UCSD-AML1 (cell line): Measurements from ENCODE around the gene SPIRE1.
"Not testable (repeated sequence)": the region's sequence is repeated elsewhere in the genome, so short reads cannot be mapped to it uniquely, and the experiment has no call there.

Source experiments
- DNase-seq: peaks from one replicate; lab custom pipeline; 2025; ENCODE audit not compliant: unreplicated experiment; lab: John Stamatoyannopoulos, UW

Gene SPIRE1

DNA sequence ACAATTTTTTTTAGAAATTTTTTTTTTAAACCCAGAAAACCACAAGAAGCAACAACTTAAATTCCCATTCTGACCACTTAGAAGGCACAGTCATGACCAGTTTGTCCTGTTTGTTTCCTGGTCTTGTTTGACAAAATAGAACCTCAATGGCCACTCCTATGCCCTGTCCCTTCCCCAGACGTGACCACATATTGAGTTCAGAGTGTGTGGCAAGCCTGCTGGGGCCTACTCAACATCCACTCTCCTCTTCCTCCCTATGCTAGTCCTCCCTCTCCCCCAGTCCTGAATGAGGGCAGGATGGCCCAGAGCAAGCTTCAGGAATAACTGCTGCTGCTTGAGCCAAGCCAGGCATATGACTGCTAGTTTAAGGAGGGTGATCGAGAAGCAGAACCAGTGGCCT is 160.6 kb downstream of the SPIRE1 start:
- DNase-seq = peak; percentile 22

DNA sequence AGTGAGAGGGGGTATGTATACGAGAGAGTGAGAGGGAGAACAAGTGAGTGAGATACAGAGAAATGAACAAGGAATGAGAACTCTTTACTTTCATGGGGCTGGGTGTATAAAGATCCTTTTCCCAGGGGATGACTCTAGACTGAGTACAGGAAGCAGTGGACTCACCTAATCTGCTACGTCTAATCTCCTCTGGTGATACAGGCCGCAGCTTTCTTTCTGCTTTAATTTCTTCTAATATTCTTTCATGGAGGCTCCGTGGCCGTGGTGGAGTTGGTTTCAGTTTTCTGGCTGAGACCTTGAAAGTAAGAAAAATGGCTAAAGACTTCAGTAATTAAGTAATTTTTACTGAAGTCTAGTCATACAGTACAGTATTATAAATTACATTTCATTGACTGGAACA is 165.0 kb downstream of the SPIRE1 start:
- no peak for DNase-seq

GRCh38 chr18:12491611-12492435 is 166.1 kb downstream of the SPIRE1 start:
- DNase-seq = no peak

GRCh38 chr18:12485479-12486105 is 172.3 kb downstream of the SPIRE1 start:
- no peak for DNase-seq

DNA sequence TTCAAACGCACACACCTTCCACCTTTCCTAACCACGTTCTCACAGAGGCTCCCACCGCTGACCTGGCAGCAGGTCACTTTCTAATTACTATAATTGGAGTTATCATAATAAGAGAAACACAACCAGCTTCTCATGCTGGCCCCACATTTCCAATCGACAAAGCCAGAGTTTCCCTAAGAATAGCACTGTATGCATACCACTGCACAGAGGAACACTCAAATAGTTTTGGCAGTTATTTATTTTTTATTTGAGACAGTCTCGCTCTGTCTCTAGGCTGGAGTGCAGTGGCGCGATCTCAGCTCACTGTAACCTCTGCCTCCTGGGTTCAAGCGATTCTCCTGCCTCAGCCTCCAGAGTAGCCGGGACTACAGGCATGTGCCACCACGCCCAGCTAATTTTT is 176.0 kb downstream of the SPIRE1 start:
- DNase-seq = not testable (repeated sequence)

GRCh38 chr18:12479982-12480381 is 177.9 kb downstream of the SPIRE1 start:
- no peak for DNase-seq

GRCh38 chr18:12479536-12479935 is 178.4 kb downstream of the SPIRE1 start:
- DNase-seq = no peak

DNA sequence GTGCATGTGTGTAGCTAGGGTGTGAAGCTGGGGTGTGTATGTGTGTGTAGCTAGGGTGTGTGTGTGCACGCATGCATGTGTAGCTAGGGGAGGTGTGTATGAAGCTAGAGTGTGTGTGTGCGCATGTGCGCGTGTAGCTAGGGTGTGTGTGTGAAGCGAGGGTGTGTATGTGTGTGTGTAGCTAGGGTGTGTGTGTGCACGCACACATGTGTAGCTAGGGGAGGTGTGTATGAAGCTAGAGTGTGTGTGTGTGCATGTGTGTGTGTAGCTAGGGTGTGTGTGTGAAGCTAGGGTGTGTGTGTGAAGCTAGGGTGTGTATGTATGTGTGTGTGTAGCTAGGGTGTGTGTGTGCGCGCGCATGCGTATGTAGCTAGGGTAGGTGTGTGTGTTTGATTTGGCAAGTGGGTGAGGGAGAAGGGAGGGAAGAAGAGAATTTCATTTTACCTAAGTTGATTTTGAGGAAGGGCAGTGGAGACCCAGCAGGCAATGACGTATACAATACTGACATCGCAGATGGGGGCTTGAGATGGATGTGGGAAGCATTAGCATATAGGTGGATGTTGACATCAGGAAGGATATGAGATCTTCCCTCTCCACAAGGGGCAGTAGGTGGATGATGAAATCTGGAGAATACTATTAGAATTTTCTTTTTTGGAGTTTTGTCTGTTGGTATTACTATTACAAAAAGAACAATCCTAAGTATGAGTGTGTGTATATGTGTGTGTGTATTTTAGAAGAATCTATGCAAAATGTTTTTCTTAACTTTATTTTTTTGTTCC is 179.4 kb downstream of the SPIRE1 start:
- DNase-seq = no peak

- no peak for DNase-seq
Observed at GRCh38 chr18:12477606-12478005, 180.3 kb downstream of the SPIRE1 start.

DNA sequence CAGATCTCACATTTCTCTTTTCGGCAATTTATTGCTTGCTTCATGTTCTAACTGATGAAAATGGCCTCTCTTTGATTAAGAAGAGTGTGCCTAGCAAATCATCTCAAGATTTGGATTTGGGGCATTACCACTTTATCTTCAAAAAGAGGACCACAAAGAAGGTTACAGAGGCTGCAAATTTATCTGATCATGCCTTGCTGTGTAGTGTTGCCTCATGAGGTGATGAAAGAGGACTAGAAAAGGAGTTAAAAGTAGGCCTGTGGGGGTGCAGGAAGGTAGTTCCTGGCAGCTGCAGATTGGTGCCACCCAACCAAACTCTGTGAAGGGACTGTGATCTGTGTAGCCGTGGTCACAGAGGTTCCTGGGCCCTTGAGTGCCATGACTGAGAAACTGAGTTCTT is 181.0 kb downstream of the SPIRE1 start:
- no peak for DNase-seq

DNA sequence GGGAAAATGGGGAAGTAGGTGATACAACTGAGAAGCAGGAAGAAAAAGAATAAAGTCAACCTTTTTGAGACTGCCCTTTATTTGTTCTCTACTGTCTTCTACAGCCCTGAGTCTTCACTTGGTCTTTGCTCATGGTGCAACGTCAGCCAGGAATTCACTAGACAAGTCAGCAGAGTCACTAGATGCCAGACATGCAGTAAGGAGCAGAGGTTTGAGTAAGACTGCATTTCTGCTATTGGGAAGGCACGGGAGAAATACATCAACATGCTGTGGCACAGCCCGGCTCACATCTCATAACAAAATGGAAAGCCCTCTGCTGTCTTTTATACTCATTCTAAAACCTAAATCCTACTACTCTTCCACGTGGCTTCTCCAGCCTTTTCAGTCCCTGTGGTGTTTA is 183.0 kb downstream of the SPIRE1 start:
- DNase-seq = no peak

DNA sequence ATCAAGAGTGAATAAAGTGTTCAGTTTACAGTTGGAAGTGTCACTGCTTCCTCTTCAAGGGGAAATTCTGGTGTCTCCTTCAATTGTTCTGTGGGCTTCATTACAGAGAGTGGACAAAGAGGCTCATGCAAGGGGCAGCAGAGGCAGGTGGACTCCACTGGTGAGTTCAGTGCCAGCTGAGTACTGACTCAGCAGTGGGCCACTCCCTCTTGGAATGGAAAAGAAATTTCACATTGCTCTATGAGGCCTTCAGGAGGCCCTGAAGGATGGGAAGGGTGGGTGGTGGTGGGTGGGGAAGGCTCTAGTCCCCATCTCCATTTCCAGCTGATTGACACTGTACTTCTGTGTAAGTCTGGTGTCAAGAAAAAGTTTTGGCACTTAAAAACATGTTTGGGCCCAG is 183.8 kb downstream of the SPIRE1 start:
- no peak for DNase-seq

DNA sequence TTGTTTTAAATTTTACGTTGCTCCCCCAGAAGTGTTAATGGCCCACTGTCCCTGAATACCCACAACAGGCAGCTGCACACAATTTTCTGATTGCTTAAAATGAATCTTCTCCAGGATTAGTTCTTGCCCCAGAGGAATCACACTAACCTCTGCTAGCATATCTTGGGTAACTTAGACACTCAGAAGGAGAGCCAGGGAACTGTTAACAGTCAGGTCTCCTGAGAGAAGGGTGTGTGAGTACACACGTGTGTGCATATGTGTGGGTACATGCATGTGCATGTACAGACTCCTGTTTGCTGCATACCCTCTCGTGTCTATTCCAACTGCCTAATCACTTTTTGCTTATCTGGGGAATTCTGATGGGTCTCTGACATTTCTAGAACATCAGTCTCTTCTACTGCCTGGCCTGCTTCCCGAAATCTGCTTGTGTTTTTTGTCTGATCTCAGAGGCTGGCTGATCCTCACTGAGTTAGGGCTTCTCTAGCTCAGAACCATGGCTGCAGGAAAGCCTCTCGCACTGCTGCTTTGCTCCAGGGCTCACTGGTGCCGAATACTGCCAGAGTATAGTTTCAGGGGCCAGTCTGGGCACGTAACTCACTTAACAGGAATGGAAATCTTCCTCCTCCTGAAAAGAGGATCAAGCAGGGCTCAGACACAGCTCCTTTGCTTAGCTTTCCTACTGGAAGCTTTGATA is 187.4 kb downstream of the SPIRE1 start:
- DNase-seq = no peak

DNA sequence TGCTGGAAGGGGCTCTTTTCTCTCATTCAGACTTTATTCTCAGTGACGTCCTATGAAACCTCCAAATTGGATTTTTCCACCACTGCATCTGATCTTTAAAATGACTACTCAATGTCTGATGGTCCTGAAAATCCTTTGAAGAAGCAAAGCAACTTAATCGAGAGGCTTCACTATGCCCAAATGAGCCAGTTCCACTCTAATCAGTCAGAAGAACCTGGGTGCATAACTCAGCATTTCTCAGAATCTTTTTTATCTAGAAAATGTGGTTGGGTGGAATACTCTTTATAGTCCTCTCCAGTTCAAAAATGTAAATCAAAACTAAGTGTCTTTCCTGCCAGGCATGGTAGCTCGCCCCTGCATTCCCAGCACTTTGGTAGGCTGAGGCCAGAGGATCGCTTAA is 189.5 kb downstream of the SPIRE1 start:
- no peak for DNase-seq

GRCh38 chr18:12464731-12465130 is 193.2 kb downstream of the SPIRE1 start:
- DNase-seq = no peak

DNA sequence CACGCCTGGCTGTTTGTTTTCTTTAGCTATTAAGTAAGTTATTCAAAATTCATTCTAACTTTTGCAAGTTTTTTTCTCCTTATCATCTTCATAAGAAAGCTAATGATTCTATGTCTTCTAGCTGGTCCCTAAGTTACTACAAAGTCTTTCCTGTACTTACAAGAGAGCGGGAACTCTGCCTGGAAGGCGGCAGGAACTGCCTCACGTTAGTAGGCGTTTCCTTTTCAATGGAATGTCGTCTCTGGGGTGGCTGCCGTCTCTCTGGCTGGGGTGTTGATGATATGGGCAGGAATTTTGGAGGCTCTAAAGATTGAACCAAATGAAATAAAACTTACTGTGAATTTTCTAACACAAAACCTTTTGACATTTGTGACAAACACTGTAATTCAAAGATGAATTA is 194.7 kb downstream of the SPIRE1 start:
- no peak for DNase-seq

DNA sequence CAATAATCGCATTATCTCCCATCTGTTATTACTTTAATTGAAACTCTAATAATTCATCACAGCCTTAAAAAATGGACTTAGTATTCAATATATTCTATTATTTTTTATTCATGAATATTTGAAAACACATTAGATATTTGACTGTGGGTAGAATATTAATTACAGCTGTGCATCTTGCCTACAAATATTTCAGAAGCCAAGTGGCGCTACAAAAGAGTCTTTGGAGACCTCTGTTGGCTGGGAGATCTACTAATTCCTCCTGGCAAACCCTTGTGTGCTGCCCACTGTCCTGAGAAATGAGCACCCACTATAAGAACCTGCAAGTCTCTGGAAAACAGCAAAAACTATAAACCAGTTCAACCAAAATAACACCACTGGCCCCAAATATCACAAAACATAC is 195.7 kb downstream of the SPIRE1 start:
- no peak for DNase-seq

- no peak for DNase-seq
Observed at GRCh38 chr18:12461326-12461725, 196.6 kb downstream of the SPIRE1 start.

GRCh38 chr18:12460874-12461273 is 197.0 kb downstream of the SPIRE1 start:
- DNase-seq = peak; percentile 34

- DNase-seq = no peak
Observed at GRCh38 chr18:12458771-12459170, 199.1 kb downstream of the SPIRE1 start.

DNA sequence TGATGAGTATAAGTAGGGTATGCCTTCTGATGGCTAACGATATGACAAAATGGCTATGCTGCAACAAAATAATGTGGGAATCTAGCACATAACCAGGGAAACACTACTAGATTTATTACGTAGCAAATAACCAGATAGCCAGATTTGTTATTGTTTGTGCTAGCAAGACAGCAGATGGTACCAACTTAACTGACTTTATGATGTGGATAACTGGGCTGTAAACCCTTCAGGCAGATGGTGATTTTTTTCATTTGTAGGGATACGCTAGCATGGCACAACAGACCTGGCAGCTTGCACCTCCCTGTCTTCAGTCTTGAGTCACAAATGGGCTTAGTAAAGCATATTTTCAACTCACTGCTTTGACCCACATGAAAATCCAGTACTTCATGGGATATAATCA is 201.5 kb downstream of the SPIRE1 start:
- no peak for DNase-seq
